Adrenal gland (tissue), 5 donors: ENCODE data around the gene BCAS3.
A peak's percentile ranks its signal among the peaks of the same experiment; 100 is the strongest.

Experiments used
- CTCF ChIP-seq, 6 experiments: fragments of 450-650 bp in 4 of 6; fragments of 200-600 bp in 2 of 6; sonication (generic) in 1 of 6; IDR thresholded peaks; 1 replicate in 5 of 6; 2 replicates in 1 of 6; pipeline versions ENCODE4 v1.5.1 to v1.8.0; 2016 to 2021; ENCODE audit warnings: antibody characterized with exemption in 6 of 6, mild to moderate bottlenecking in 2 of 6, moderate library complexity in 1 of 6
- POLR2A ChIP-seq, 2 donors: fragments of 450-650 bp; IDR thresholded peaks; one replicate each; pipeline ENCODE4 v1.6.1; 2017; ENCODE audit warnings: antibody characterized with exemption in 2 of 2, mild to moderate bottlenecking in 2 of 2, moderate library complexity in 1 of 2
- donor health status: DM: no; HTN: no; CAD: no.

GRCh38 chr17:60677308-60678117 is at the start of gene BCAS3:
- TF ChIP-seq CTCF (IDR thresholded peaks at IDR 0.05) = no peak
- TF ChIP-seq POLR2A (IDR thresholded peaks at IDR 0.05) = peak; percentile 76 to 95
